GM19328 (cell line): ENCODE measurements around the gene ADGRA1.
"Not testable (repeated sequence)": the region's sequence is repeated elsewhere in the genome, so short reads cannot be mapped to it uniquely, and the experiment has no call there.

Experiments
- ATAC-seq: cut with Tn5 transposase; IDR thresholded peaks from one replicate; pipeline ENCODE4 v1.9.1; 2021; ENCODE audit warnings: mild to moderate bottlenecking, moderate library complexity; ENCODE audit not compliant: unreplicated experiment

The ADGRA1 gene

GRCh38 chr10:133107442-133107841 is 19.7 kb downstream of the ADGRA1 start:
- no peak for ATAC-seq

GRCh38 chr10:133109711-133110110 is 22.0 kb downstream of the ADGRA1 start:
- no peak for ATAC-seq

- ATAC-seq = no peak
Observed at GRCh38 chr10:133110133-133110532, 22.4 kb downstream of the ADGRA1 start.

- ATAC-seq = no peak
Observed at GRCh38 chr10:133110609-133111275, 23.0 kb downstream of the ADGRA1 start.

GRCh38 chr10:133111640-133112039 is 23.9 kb downstream of the ADGRA1 start:
- ATAC-seq = not testable (repeated sequence)

- no peak for ATAC-seq
Observed at GRCh38 chr10:133113146-133113830, 25.6 kb downstream of the ADGRA1 start.

- ATAC-seq = no peak
Observed at GRCh38 chr10:133113847-133114246, 26.1 kb downstream of the ADGRA1 start.

- no peak for ATAC-seq
Observed at GRCh38 chr10:133114251-133114650, 26.5 kb downstream of the ADGRA1 start.

GRCh38 chr10:133114726-133115452 is 27.2 kb downstream of the ADGRA1 start:
- ATAC-seq = no peak

- no peak for ATAC-seq
Observed at GRCh38 chr10:133115453-133115842, 27.7 kb downstream of the ADGRA1 start.

- ATAC-seq = no peak
Observed at GRCh38 chr10:133115976-133116375, 28.3 kb downstream of the ADGRA1 start.

- ATAC-seq = no peak
Observed at GRCh38 chr10:133116455-133116854, 28.7 kb downstream of the ADGRA1 start.

GRCh38 chr10:133117036-133117687 is 29.4 kb downstream of the ADGRA1 start:
- no peak for ATAC-seq

GRCh38 chr10:133117688-133118071 is 30.0 kb downstream of the ADGRA1 start:
- no peak for ATAC-seq

GRCh38 chr10:133121479-133121878 is 33.8 kb downstream of the ADGRA1 start:
- ATAC-seq = no peak

- ATAC-seq = no peak
Observed at GRCh38 chr10:133122171-133122935, 34.6 kb downstream of the ADGRA1 start.

GRCh38 chr10:133123050-133123745 is 35.5 kb downstream of the ADGRA1 start:
- no peak for ATAC-seq

GRCh38 chr10:133123746-133124356 is 36.1 kb downstream of the ADGRA1 start:
- ATAC-seq = no peak

GRCh38 chr10:133124357-133125211 is 36.9 kb downstream of the ADGRA1 start:
- ATAC-seq = no peak
